ENCODE measurements around the gene PIGC. TPM values are rescaled to one million over a fixed set of nuclear protein-coding genes. Genes with fewer than 3 reads are reported as not detected.

PIGC gene
- total and polyA plus RNA-seq, 2 donors (not counting 3 experiments of a cell fraction or from before 2014, with no cell fraction given): 16.1 to 25.8 TPM

DNA sequence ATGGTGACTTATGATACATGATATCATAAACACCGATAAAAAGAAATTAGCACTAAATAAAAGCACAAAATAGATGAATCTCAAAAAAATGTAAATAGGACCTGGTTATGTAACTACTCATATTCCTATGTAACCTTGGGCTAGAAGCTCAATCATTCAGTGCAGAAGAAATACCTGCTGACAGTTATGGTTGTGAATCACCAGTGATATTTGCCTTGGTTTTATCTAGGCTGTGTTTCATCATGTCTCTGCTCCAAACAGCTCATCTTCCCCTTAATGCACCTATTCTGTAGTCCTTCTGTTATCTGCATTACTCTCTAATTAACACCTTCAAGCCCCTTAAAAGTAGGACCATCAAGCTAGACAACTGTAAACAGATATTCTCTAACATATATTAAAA lies 16.3 kb upstream of the PIGC start:
- H3K27me3 ChIP-seq (ENCODE audit: control insufficient read depth in 2 of 2, insufficient read depth in 2 of 2, low read length in 2 of 2): peaks cover 0 to 3% of the 10 kb centered on the region in 2 experiments
- H2AFZ ChIP-seq (ENCODE audit: low read depth, low read length): no peak overlapping the region
- no peaks in the 10 kb centered on the region for H3K4me1 ChIP-seq (ENCODE audit: control insufficient read depth, extremely low read depth, insufficient read depth, low read length)
- no peaks in the 10 kb centered on the region for H3K79me2 ChIP-seq (ENCODE audit: control insufficient read depth, insufficient read depth, low read length)
- no TSS peak for BruUV-seq (replicated peaks)
- intact Hi-C loops (cut with micrococcal nuclease) (no loop called here), dilution Hi-C loops (cut with MboI; ENCODE audit: extremely low pct_ligation_motif_present, low sequenced_read_pairs) (no loop called here)
- H3K36me3 ChIP-seq (ENCODE audit: control insufficient read depth in 2 of 2, extremely low read depth in 1 of 2, insufficient read depth in 2 of 2, low read length in 2 of 2): no peaks in the 10 kb centered on the region
- H3K9ac ChIP-seq (replicated peaks; ENCODE audit: extremely low read depth, insufficient read depth, low read length): no peak overlapping the region
- FAIRE-seq: no peak
- no peak overlapping the region for H3K4me2 ChIP-seq (ENCODE audit: insufficient read depth, low read length)
- no peaks in the 10 kb centered on the region for H3K9me3 ChIP-seq (replicated peaks; ENCODE audit: control insufficient read depth, insufficient read depth, low read length)
- no peak overlapping the region for H3K27ac ChIP-seq (ENCODE audit: insufficient read depth, low read depth, low read length)
- ChIA-PET CTCF (interaction anchor here (0.8 to 2.5 kb wide), 2 partner anchors 9 to 260 kb away, joined by 3 to 9 read pairs; no protein-coding TSS in a partner anchor), POLR2A (no interaction called here)
- TF ChIP-seq JUN (IDR thresholded peaks at IDR 0.05; ENCODE audit: borderline replicate concordance, insufficient read depth, insufficient read length, low read depth) (no peak), FOS (IDR thresholded peaks at IDR 0.05; ENCODE audit: borderline replicate concordance, insufficient read depth, low read length) (no peak), MYC (IDR thresholded peaks at IDR 0.05; ENCODE audit: low read depth, low read length) (no peak), GATA2 (IDR thresholded peaks at IDR 0.05; ENCODE audit: insufficient read depth, insufficient read length, low read depth, low read length) (no peak), POLR2A (IDR thresholded peaks at IDR 0.05; ENCODE audit: low read depth, low read length) (no peak), EZH2 (IDR thresholded peaks at IDR 0.05; ENCODE audit: borderline replicate concordance, low read depth, low read length, severe bottlenecking) (no peak), POLR2AphosphoS5 (IDR thresholded peaks at IDR 0.05; ENCODE audit: insufficient read depth, low read depth, low read length) (no peak)
- TF ChIP-seq, protein P1, sequence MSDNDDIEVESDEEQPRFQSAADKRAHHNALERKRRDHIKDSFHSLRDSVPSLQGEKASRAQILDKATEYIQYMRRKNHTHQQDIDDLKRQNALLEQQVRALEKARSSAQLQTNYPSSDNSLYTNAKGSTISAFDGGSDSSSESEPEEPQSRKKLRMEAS (IDR thresholded peaks at IDR 0.05; ENCODE audit: insufficient read depth, insufficient read length): no peak
- TF ChIP-seq, protein P2, sequence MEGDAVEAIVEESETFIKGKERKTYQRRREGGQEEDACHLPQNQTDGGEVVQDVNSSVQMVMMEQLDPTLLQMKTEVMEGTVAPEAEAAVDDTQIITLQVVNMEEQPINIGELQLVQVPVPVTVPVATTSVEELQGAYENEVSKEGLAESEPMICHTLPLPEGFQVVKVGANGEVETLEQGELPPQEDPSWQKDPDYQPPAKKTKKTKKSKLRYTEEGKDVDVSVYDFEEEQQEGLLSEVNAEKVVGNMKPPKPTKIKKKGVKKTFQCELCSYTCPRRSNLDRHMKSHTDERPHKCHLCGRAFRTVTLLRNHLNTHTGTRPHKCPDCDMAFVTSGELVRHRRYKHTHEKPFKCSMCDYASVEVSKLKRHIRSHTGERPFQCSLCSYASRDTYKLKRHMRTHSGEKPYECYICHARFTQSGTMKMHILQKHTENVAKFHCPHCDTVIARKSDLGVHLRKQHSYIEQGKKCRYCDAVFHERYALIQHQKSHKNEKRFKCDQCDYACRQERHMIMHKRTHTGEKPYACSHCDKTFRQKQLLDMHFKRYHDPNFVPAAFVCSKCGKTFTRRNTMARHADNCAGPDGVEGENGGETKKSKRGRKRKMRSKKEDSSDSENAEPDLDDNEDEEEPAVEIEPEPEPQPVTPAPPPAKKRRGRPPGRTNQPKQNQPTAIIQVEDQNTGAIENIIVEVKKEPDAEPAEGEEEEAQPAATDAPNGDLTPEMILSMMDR (IDR thresholded peaks at IDR 0.05; ENCODE audit: extremely low read depth in 1 of 2, insufficient read depth in 1 of 2, low read depth in 1 of 2, low read length in 2 of 2): no peak
- DNase-seq (ENCODE audit: low read depth, low spot score): no peak
- no peaks in the 10 kb centered on the region for H3K9me1 ChIP-seq (replicated peaks; ENCODE audit: control insufficient read depth, extremely low read depth, insufficient read depth, low read length)
- no peaks in the 10 kb centered on the region for H4K20me1 ChIP-seq (replicated peaks; ENCODE audit: control insufficient read depth, extremely low read depth, insufficient read depth, low read length)
- H3K4me3 ChIP-seq (replicated peaks in 1 of 3; ENCODE audit: insufficient read depth in 1 of 3, low read depth in 1 of 3, low read length in 3 of 3): no peak overlapping the region
